ENCODE results near the gene ZNF565.
"Not testable (repeated sequence)": the region's sequence is repeated elsewhere in the genome, so short reads cannot be mapped to it uniquely, and the experiment has no call there.

Gene ZNF565

DNA sequence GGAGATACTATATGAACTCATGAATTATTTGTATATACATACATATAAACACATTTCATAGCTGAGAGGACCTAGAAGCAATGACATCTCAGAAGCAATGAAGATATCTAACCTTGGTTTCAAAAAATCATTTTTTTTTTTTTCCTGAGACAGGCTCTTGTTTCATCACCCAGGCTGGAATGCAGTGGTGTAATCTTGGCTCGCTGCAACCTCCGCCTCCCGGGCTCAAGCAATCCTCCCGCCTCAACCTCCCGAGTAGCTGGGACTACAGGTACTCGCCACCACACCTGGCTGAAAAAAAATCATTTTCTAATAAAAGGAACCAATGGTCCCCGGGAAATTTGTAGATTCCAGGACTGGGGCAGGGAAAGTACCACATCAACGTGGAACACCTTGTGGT is 4.0 kb downstream of the ZNF565 start:
- no peak for DNase-seq

DNA sequence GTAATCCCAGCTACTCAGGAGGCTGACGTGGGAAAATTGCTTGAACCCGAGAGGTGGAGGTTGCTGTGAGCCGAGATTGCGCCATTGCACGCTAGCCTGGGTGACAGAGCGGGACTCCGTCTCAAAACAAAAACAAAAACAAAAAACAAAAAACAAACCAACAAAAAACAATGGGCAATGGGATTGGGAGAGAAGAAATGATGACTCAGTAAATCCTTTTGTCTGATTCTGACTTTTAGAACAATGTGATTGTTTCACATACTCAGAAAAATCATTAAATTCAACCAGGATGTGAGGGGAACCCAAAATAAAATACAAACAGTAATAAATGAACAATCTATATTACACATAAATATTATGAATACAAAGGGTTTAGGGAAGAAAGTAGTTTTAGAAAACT is 5.1 kb downstream of the ZNF565 start:
- DNase-seq: no peak

DNA sequence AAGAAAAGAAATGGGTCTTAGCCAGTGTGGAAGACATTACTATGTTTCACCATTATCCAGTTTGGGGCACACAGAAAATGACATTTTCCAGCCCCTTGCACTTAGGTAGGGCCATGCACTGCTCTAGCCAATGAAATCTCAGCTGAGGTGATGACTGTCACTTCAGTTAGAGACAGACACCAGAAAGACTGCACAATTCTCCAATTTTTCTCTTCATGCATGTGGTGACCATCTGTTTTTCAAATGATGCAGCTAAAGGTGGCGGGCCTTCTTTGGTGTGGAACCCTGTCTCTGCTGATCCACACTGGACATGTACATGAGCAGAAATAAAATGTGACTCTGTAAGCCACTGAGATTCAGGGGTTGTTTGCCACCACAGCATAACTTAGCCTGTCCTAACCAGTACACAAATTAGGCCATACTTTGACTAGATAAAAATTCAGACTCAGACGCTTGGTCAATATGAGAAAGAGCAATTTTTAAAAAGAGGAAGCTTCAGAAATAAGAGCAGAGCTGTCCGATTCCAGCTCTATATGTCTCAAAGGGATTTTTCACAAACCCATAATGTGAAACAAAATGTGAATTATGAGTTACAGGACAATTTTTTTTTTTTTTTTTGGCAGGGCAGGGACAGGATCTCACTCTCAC is 6.7 kb downstream of the ZNF565 start:
- no peak for DNase-seq

DNA sequence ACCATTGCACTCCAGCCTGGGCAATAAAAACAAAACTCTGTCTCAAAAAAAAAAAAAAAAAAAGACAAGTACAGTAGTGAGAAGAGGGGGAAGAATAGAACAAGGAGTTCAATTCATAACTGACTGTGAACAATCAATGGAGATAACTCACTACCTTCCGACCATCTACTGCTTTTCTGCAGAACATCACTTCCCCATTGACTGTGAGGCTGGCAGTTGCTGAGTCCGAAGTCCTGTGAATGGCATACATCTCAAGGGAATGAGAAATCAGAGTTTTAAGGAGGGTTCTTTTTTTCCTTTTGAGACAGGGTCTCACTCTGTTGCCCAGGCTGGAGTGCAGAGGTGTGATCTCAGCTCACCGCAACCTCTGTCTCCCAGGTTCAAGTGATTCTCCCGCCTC is 11.2 kb downstream of the ZNF565 start:
- DNase-seq: no peak

DNA sequence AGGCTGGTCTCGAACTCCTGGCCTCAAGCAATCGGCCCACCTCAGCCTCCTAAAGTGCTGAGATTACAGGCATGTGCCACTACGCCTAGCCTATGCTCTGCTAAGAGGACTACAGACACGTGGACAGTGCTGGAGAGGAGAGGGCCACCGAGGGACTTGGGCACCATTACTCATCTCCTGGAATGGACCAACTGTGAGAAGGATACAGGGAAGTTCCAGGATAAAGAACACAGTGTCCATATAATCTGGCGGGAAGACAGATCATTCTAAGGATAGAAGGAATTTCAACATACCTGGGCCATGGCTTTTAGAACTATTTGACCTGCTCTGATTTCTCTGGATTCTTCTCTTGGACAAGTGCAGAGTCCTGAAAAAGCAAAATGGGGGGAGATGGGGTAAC is 12.8 kb downstream of the ZNF565 start:
- no peak for DNase-seq

DNA sequence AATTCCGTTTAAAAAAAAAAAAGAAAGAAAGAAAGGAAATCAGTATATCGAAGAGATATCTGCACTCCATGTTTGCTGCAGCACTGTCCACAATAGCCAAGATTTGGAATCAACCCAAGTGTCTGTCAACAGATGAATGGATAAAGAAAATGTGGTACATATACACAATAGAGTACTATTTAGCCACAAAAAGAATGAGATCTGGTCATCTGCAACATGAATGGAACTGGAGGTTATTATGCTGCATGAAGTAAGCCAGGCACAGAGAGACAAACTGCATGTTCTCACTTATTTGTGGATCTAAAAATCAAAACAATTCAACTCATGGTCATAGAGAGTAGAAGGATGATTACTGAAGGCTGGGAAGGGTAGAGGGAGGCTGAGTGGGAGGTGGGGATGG is 16.3 kb downstream of the ZNF565 start:
- no peak for DNase-seq

DNA sequence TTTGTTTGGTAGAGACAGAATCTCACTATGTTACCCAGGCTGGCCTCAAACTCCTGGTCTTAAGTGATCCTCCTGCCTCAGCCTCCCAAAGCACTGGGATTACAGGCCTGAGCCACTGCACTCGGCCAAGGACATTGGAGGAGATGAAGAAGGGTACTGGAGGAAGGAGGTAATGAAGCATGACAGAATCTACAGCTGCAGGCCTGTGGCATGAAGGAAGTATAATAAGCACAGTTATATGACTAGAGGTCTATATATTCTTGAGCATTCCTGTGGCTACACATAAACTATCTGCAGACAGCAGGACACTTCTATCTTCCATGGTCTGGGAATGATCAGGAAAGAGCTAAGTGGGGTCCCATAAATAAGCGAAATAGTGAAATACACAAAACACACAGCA is 18.2 kb downstream of the ZNF565 start:
- no peak for DNase-seq

DNA sequence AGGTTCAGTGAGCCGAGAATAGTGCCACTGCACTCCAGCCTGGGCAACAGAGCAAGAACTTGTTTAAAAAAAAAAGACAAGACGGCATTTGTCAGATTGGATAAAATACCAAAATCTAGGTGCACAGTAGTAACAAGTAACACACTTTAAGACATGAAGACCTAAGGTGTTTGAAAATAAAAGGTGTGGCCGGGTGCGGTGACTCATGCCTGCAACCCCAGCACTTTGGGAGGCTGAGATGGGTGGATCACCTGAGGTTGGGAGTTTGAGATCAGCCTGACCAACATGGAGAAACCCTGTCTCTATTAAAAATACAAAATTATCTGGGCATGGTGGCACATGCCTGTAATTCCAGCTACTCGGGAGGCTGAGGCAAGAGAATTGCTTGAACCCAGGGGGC is 27.7 kb downstream of the ZNF565 start:
- DNase-seq: not testable (repeated sequence)

DNA sequence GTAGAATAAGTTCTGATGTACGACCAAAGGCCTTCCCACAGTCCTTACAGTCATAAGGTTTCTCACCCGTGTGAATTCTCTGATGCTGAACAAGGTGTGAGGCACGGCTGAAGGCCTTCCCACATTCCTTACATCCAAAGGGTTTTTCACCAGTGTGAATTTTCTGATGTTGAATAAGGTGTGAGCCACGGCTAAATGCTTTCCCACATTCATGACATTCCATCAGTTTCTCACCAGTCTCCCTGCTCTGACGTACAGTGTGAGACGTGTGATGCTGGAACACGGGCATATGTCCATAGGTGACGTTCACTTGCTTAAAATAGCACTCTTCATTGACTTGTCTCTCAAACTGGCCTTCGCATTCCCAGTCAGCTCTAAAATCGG is 31.2 kb downstream of the ZNF565 start:
- DNase-seq: no peak

DNA sequence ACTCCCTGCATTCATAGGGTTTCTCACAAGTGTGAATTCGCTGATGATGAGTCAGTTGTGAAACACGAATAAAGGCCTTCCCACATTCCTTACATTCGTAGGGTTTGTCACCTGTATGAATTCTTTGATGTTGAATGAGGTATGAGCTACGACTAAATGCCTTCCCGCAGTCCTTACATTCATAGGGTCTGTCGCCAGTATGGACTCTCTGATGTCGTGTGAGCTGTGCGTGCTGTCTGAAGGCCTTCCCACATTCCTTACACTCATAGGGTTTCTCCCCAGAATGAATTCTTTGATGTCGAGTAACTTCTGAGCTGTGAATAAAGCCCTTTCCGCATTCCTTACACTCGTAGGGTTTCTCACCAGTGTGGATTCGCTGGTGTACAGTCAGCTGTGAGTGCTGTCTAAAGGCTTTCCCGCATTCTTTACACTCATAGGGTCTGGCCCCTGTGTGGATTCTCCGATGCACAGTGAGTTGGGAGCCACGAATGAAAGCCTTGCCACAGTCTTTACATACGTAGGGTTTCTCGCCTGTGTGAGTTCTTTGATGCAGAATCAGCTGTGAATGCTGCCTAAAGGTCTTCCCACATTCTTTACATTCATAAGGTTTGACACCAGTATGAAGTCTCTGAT is 31.7 kb downstream of the ZNF565 start:
- DNase-seq: no peak

DNA sequence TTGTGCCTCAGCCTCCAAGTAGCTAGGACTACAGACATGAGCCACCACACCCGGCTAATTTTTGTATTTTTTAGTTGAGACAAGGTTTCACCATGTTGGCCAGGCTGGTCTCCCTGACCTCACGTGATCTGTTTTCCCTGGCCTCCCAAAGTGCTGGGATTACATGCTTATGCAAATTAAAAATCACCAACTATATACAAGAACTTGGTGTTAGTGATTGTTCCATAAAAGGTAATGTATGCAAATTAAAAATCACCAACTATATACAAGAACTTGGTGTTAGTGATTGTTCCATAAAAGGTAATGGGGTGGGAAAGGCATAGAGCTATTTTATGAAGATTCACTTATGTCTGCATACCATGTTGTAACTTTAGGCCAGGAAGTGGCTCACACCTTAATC is 35.4 kb downstream of the ZNF565 start:
- not testable (repeated sequence) for DNase-seq

DNA sequence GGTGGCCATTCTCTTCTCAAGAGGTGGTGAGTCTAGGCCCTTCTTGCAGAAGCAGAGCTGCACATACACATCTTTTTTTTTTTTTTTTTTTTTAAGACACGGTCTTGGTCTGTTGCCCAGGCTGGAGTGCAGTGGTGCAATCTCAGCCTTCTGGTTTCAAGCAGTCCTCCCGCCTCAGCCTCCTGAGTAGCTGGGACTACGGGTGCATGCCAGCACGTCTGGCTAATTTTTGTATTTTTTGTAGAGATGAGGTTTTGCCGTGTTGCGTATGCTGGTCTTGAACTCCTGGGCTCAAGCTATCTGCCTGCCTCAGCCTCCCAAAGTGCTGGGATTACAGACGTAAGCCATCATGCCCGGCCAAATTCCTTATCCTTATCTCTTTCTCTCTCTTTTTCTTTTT is 40.6 kb downstream of the ZNF565 start:
- not testable (repeated sequence) for DNase-seq

DNA sequence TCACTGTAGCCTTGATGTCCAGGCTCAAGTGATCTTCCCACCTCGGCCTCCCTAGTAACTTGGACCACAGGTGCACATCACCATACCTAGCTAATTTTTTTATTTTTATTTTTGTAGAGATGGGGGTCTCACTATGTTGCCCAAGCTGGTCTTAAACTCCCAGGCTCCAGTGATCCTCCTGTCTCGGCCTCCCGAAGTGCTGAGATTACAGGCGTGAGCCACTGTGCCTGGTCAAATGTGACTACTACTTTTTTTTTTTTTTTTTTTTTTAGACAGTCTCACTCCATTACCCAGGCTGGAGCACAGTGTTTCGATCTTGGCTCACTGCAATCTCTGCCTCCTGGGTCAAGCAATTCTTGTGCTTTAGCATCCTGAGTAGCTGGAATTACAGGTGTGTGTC is 41.6 kb downstream of the ZNF565 start:
- no peak for DNase-seq

DNA sequence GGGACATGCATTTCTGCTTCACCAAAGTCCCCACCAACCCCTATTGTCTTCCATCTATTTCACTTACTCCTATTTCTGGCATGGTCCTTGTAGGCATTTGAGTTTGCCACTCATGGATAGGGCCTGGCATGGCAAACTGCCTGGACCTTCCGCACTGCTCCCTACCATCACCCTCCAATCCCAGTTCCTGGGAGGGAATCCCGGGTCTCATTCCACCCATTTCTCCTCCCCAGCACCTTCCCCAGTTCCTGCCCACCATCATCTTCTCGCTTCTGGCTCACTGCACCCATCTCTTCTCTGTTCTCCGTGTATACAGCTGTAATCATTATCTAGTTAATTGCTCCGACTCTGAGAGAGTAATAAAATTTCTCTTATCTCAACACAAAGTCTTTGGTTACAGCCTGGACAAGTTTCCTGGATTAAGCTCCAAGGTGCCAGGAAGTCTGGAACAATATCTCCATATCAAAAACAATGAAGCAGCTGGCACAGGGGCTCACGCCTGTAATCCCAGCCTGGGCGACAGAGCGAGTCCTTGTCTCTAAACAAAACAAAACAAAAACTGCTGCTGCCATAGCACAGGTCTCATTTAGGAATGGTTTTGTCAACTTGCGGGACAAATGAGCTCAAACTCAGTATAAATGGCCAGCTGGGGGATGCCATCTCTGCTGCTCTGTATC is 45.2 kb downstream of the ZNF565 start:
- DNase-seq: no peak

DNA sequence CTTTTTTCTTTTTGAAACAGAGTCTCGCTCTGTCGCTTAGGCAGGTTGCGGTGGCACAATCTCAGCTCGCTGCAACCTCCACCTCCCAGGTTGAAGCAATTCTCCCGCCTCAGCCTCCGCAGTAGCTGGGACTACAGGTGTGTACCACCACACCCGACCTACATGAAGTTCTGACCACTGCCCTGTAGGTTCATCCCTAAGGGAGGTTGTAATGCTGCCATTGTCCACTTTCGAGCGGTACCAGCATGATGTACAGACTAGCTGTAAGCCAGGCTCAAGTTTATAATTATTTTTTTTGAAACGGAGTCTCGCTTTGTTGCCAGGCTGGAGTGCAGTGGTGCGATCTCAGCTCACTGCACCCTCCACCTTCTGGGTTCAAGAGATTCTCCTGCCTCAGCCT is 50.7 kb downstream of the ZNF565 start:
- no peak for DNase-seq

DNA sequence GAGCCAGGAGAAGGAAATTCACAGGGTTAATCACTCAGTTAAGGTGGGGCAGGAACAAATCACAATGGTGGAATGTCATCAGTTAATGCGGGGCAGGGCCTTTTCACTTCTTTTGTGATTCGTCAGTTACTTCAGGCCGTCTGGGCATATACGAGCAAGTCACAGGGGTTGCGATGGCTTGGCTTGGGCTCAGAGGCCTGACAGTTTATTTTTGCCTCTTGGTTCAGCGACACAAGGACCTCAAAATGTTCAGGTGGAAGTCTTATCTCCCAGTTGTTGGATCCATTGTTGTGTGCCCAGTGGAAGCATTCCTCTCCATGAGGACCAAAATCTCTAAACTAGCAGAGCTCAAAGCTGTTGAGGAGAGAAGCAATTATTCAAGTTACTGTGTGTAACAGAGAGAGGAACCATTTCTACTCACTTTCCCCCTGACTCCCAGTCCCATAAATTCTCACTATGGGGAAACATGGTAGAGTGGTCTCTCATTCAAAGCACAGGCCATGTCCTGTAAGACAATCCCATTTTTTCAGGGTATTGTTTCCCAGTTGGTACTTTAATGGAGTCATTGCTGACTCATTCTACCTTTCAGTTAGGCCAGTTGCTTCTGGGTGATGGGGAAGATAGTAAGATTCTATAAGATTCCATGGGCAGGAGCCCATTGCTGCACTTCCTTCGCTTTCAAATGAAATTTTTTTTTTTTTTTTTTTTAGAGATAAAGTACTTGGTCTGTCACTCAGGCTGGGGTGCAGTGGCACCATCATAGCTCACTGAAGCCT is 53.5 kb downstream of the ZNF565 start:
- DNase-seq: no peak

DNA sequence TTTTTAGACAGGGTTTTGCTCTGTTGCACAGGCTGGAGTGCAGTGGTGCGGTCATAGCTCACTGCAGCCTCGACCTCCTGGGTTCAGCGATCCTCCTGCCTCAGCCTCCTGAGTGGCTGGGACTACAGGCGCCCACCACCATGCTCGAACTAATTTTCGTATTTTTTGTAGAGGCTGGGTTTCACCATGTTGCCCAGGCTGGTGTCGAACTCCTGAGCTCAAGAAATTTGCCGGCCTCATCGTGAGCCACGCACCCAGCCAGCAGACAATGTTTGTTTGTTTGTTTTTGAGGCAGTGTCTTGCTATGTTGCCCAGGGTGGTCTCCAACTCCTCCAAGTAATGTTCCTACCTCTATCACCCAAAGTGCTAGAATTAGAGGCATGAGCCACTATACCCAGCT is 61.3 kb downstream of the ZNF565 start:
- DNase-seq: no peak

DNA sequence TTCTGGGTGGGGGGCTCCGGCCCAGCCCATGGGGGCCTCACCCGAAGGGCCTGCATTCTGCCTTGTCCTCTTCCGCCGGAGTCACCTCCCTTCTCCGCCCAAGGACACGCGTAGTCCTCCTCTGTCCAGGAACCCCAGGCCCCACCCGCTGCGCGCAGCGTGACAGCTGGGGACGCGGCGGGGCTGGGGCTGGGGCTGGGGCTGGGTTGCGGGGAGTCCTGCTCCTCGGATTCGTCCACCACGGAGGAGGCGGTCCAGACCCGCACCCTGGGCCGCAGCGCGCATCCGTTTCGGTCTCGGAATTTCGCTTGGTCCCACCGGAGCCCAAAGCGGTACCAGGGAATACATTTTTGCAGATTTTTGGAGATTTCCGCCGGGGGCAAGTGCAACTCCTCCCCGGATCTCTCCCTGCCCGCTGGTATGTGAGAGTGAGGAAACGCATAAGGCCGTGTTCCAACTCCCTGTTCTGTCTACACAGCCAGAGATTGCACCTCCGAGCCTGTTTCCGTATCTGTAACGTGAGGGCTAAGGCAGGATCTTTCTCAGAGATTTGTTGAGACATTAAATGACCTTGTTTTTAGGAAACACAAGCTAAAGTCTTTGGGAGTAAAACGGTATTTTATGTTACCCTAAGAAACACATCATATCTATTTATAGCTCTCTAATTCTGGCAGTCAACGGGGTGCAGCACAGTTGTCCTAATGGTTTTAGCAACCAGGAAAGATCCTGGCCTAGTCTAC is 61.9 kb downstream of the ZNF565 start, which contains the start of gene COX7A1:
COX7A1 (minus strand) TSS at position 96 of the 740 bp plus-strand sequence; CDS start at position 56, 40 bp downstream.
- DNase-seq: no peak

DNA sequence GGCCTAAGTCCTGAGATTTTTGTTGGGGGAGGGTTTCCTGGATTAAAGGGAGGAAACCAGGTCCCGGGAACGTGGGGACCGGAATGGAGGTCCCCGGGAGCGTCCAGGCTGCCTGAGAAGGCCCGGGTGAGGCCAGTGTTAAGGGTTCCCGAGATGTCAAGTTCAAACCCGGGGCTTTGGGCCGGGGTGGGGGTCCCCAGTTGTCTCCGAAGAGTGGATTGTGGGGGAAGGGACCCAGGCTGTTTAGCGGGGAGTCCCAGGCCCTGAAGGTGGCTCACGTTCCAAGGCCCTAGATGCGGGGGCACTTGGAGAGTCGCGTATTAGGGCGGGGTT is 62.5 kb downstream of the ZNF565 start:
- no peak for DNase-seq

DNA sequence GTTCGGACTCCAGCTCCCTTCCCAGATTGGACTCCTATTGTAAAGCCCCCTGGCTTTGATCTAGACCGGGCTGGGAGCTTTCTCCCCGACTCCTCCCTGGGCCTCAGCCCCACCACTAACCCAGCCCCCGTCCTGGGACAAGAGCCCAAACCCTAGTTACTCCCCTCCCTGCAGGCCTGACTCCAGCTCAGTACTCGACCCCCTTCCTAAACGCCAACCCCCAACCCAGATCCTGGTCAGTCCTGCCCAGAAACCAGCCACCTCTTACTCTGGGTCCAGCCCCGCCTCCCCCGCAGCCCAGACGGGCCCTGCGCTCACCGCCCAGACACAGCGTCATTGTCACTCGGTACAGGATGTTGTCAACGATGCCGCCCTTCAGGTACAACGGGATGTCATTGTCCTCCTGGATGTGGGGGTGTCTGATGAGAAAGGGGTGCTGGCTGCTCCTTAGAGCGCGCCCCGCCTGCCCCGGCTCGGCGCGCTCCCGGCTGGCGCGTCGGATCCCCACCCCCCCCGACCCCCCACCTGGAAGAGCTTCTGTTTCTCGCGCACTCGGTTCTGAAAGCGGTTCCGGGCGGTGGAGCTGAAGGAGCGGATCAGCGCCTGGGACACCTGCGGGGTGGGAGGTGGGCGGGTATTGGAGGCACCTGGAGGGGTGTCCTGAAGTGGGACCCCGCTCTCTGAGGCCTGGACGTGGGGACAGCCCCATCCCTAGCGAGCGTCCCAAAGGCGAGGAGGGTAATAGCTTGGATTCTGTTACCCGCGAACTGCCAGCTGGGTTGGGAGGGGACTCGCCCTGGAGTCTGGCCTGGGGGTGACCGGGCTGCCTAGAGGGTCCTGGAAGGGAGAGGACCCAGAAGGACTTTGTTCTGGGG is 63.1 kb downstream of the ZNF565 start:
- DNase-seq: no peak

DNA sequence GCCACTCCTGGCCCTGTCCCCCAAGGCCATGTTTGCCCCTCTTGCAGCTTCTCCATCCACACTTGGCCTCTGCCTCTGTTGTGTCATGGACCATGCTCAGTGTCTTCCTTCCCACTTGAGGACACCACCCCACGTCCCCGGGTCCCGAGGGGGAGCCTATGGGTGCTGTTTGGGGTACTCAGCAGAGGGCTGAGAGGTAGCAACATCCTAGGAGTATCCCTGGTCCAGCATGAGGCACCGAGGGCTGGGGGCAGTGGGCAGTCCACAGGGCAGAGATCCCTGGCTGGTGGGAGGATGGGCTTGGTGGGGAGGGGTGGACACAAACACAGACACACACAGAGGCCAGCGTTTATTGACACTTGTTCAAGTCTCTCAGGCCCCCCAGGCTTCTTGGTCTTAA is 63.9 kb downstream of the ZNF565 start:
- DNase-seq: no peak

Data from activated CD8-positive, alpha-beta memory T cell treated with anti-CD3 and anti-CD28 coated beads, Interleukin-2, amount 50 U/mL, for 4 hours (primary cell).